Measurements from ENCODE around the gene PAX9.
A peak's percentile ranks its signal among the peaks of the same experiment; 100 is the strongest.

- TF ChIP-seq CTCF (IDR thresholded peaks at IDR 0.05; ENCODE audit: poor library complexity, severe bottlenecking) (no peak), RAD21 (conservative IDR thresholded peaks at IDR 0.05) (no peak), EZH2 (IDR thresholded peaks at IDR 0.05; ENCODE audit: borderline replicate concordance, insufficient read depth, low read length, poor library complexity, severe bottlenecking) (peak; percentile 24), MXI1 (conservative IDR thresholded peaks at IDR 0.05; ENCODE audit: poor library complexity, severe bottlenecking) (no peak), REST (IDR thresholded peaks at IDR 0.05; ENCODE audit: borderline replicate concordance) (no peak), EP300 (conservative IDR thresholded peaks at IDR 0.05; ENCODE audit: poor library complexity, severe bottlenecking) (no peak), POLR2AphosphoS5 (IDR thresholded peaks at IDR 0.05) (no peak)
Observed at GRCh38 chr14:36662543-36663403, 1.1 kb downstream of the PAX9 start.

Data from neural cell (in vitro differentiated cells).